Measurements from ENCODE around the gene STON1.

Gene STON1

DNA sequence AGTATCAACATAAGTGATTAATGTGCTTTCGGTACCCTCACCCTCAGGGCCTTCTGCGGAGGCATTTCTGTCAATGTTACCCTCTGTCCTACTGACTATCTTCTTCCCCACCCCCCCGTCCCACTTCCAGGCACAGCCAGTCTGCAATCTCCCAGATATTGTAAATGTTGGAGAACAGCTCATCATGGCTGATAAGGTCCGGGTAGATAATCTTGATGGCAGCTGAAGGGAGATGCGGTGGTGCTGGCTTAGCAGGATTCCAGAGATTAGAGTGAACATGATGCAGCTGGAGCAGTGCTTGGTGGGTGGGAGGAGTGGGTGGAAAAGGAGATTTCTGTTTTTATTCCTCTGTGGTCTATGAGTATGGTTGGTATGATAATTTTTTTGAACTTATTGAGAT, 103.2 kb downstream of the STON1 start:
- Mint-ChIP-seq H3K4me3 (no peak overlapping the region), H3K27me3 (ENCODE audit: low read depth) (peaks cover 6% of the 10 kb centered on the region), H3K36me3 (ENCODE audit: low read depth) (no peaks in the 10 kb centered on the region), H3K27ac (no peak overlapping the region), H3K9me3 (peaks cover 5% of the 10 kb centered on the region), H3K4me1 (ENCODE audit: low read depth) (no peaks in the 10 kb centered on the region)
- no peak for DNase-seq (ENCODE audit: low spot score)

DNA sequence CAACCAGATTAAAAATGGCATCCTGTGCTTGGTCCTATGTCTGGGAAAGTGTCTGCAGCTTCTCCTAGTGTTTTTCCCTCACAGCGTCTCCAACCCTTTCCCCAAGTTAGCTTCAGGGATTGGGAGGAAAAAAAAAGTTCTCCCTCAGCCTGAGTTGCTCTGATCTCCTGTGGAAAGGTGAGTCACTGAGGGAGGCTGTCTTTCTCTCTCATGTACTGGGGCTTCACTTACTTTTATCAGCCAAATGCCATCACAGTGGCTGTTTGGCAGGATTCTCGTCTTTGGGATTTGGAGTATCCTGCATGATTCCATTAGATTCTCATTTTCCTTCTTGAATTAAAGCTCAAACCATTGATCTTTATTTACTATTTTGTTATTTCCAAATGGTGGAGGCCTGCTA, 105.8 kb downstream of the STON1 start:
- Mint-ChIP-seq H3K9me3 (peaks cover 5% of the 10 kb centered on the region), H3K4me3 (no peak overlapping the region), H3K36me3 (ENCODE audit: low read depth) (no peaks in the 10 kb centered on the region), H3K27ac (no peak overlapping the region), H3K4me1 (ENCODE audit: low read depth) (no peaks in the 10 kb centered on the region), H3K27me3 (ENCODE audit: low read depth) (peaks cover 4% of the 10 kb centered on the region)
- DNase-seq (ENCODE audit: low spot score): no peak

DNA sequence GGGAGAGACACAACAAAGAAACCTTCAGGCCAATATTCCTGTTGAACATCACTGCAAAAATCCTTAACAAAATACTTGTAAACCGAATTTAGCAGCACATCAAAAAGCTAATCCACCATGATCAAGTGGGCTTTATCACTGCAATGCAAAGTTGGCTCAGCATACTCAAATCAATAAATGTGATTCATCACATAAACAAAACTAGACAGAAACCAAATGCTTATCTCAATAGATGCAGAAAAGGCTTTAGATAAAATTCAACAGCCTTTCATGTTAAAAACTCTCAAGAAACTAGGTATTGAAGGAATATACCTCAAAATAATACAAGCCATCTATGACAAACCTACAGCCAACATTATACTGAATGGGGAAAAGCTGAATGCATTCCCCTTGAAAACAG, 108.3 kb downstream of the STON1 start:
- Mint-ChIP-seq H3K4me1 (ENCODE audit: low read depth) (no peaks in the 10 kb centered on the region), H3K27ac (no peak overlapping the region), H3K27me3 (ENCODE audit: low read depth) (peaks cover 7% of the 10 kb centered on the region), H3K9me3 (peaks cover 5% of the 10 kb centered on the region), H3K4me3 (no peak overlapping the region), H3K36me3 (ENCODE audit: low read depth) (no peaks in the 10 kb centered on the region)
- DNase-seq (ENCODE audit: low spot score): no peak
